Astrocyte (in vitro differentiated cells and primary cell): Measurements from ENCODE around the gene SPPL2C.

Experiments
- EZH2 ChIP-seq: IDR thresholded peaks from 2 replicates; pipeline ENCODE4 v1.6.1; 2012; ENCODE audit warnings: mild to moderate bottlenecking, low read length, inconsistent platforms; ENCODE audit not compliant: insufficient read depth
- TF ChIP-seq, protein P1 (sequence below): IDR thresholded peaks from 2 replicates; pipeline ENCODE4 v1.5.1; 2011; ENCODE audit warnings: low read depth, mild to moderate bottlenecking, inconsistent platforms, low read length, moderate library complexity; ENCODE audit not compliant: insufficient read depth

DNA sequence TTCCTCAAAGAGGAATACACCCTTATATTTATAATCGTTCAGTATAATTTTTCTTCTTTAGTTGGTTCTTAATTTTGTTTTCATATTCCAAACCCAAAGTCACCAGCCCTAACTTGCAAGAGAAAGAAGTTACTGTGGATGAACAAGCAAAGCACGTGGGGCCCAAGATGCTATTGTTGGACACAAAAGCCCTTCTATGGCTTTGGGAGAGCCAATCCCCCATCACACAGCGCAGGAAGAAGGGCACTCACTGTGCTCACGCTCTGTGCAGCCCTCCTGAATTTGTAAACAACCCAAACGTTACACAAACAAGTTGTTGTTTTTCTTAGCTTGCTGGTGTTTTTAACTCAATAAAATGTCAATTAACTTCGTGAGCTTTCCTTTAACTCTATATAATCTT, 22.5 kb downstream of the SPPL2C start:
- TF ChIP-seq, protein P1, sequence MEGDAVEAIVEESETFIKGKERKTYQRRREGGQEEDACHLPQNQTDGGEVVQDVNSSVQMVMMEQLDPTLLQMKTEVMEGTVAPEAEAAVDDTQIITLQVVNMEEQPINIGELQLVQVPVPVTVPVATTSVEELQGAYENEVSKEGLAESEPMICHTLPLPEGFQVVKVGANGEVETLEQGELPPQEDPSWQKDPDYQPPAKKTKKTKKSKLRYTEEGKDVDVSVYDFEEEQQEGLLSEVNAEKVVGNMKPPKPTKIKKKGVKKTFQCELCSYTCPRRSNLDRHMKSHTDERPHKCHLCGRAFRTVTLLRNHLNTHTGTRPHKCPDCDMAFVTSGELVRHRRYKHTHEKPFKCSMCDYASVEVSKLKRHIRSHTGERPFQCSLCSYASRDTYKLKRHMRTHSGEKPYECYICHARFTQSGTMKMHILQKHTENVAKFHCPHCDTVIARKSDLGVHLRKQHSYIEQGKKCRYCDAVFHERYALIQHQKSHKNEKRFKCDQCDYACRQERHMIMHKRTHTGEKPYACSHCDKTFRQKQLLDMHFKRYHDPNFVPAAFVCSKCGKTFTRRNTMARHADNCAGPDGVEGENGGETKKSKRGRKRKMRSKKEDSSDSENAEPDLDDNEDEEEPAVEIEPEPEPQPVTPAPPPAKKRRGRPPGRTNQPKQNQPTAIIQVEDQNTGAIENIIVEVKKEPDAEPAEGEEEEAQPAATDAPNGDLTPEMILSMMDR: no peak
- TF ChIP-seq EZH2: no peak
